Middle frontal gyrus (tissue), 1 donor: ENCODE measurements around the gene PEAR1.

Source experiments
- DNase-seq: peaks from one replicate; pipeline ENCODE4 v3.0.0-alpha.2; 2015; ENCODE audit warnings: low spot score; ENCODE audit errors: extremely low spot score

PEAR1 gene

DNA sequence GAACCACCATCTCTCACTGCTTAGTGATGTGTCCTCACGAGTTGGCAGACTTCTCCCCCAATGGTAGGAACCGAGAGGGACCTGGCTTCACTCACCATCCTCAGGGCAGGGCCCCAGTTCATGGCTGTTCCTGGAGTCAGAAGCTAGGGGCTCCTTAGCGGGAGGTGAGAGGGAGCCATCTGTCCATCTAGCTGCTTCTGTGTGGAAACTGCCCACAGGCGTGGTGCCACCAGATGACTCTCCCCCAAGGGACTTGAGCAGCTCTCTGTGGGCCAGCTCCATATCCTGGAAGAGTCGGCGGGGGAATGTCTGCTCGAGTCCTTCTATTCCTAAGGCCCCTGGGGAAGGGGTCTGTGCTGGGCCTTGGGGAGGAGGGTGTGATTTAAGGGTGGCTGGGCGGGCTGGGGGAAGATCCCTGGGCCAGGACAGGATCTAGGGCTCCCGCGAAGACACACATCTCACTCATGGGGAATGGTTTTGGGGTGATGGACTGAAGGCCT, 43.3 kb downstream of the PEAR1 start:
- DNase-seq = no peak

DNA sequence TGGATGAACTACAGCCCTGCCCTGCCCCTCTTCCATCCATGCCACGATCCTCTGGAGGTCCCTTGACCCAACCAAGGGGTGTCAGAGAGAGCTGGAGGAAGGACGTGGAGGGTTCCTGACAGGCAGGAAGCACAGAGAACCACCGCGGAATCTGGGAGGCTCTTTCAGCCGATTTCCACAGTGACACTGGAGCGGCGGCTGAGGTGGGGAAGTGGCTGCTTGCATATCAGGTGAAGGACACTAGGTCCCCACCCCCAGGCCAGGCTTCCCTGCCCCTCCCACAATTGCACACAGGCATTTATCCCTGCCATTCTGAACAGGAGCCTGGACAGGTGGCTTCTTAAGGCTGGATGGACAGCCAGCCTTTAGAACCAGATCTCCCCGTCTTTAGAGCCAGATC, 44.4 kb downstream of the PEAR1 start:
- DNase-seq = no peak

GRCh38 chr1:156938813-156939212, 45.3 kb downstream of the PEAR1 start:
- no peak for DNase-seq

GRCh38 chr1:156939786-156940334, 46.3 kb downstream of the PEAR1 start:
- DNase-seq = no peak

- DNase-seq = no peak
Measured at GRCh38 chr1:156941675-156942074, 48.2 kb downstream of the PEAR1 start.

DNA sequence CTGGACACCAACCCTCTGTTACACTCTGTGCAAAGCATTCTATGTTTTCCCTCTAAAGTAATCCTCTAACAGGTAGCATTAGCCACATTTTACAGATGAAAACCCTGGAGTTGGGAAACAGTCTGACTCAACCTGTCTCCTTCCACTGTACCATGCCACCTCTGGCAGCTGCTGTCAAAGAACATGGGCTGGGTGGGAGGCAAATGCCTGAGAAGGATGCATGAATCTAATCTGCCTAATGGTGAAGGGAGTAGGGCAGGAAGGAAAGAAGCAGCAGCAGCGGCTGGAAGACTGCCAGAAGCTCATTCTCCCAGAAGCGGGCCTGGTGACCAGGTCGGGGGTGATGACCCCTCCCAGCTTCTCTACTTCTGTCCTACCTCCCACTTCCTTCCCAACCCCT, 48.7 kb downstream of the PEAR1 start:
- no peak for DNase-seq

- no peak for DNase-seq
Measured at GRCh38 chr1:156942576-156942975, 49.1 kb downstream of the PEAR1 start.

DNA sequence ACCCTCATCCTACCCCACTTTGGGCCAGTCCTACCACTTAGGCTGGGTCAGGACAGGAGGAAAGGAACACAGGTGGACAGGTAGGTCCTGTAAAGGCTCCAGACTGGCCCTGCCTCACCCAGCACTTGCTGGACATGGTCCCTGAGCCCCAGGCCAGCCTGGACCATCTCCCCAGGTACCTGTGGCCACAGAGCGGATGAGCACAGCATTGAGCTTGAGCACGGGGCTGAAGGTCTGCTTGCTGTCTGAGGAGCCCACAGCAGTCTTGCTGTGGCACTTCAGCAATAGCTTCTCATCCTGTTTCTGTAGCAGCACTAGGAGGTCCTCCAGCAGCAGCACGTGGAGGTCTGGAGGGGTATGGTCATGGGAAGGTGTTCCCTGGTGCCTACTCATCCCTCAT, 50.2 kb downstream of the PEAR1 start:
- DNase-seq = no peak

- no peak for DNase-seq
Measured at GRCh38 chr1:156944268-156944667, 50.8 kb downstream of the PEAR1 start.

GRCh38 chr1:156944848-156945247, 51.3 kb downstream of the PEAR1 start:
- no peak for DNase-seq

DNA sequence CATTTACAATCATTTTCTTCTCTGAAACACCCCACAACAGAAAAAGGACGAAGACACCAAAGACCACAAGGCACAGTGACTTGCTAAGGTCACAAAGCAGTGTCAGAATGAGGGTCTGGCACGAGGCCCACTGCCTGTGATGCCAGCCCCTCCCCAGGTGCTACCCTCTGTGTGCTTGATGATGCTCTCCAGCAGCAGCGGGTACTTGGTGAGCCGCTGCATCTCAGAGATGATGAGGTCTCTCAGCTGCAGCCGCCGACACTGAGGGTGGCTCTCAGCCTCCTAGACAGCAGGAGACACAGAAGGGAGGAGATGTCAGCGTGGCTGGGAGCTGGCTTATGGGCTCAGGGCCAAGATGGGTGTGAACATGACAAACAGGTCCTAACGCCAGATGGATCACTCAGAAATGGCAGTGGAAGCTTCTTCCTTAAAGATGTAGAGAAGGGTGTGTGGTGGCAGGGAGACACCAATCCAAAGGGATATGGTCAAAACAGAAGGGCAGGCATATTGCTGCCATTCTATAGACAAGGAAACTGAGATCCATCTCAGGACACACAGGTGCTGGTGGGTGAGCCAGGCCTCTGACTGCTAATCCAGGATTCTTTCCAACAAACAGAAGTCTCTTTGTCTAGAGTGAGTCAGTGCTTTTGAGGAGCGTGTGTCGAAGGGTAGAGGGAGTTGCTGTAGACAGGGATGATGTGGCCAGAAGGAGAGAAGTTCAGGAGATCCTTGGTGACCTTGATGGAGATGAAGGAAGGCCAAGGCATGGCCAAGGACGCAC, 52.6 kb downstream of the PEAR1 start:
- no peak for DNase-seq

DNA sequence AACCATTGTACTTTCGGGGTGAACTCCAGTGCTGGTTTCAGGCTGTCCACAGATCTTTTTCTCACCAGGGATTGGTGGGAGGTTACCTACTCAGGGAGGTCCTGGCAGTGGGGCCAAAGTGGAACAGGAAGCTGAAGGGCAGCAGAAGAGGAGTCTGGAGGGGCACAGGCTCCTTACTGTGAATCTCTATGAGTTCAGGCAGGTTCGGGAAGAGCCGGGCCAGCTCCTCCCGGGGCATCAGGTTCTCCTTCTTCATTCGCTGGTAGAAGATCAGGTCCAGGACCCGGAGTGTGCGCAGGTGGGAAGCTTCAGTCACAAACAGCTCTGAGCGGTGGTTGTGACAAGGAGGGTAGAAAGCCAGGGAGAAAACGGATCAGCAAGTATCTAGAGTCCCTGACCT, 53.6 kb downstream of the PEAR1 start:
- DNase-seq = no peak

GRCh38 chr1:156947818-156948525, 54.5 kb downstream of the PEAR1 start:
- DNase-seq = no peak

- no peak for DNase-seq
Measured at GRCh38 chr1:156948708-156949107, 55.2 kb downstream of the PEAR1 start.

DNA sequence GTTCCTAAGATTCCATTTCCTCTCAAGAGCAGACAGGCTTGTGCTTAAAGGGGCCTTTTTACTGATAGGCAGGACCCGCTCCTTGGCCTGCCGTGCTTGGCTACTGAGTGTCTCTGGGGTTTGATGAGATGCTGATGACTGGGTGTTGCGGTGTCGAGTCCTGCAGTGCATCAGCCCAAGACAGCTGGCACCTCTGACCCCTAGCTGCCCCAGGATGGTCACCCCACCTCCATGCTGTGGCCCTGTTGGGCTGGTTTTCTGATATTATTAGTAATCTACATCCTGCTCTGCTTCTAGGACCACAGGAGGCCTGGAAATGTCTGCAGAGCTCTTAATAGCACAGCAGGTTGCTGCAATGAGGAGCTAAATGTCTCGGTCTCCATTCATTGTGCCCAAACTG, 55.6 kb downstream of the PEAR1 start:
- no peak for DNase-seq

- DNase-seq = no peak
Measured at GRCh38 chr1:156951371-156951770, 57.9 kb downstream of the PEAR1 start.

- no peak for DNase-seq
Measured at GRCh38 chr1:156953571-156953970, 60.1 kb downstream of the PEAR1 start.

- DNase-seq = no peak
Measured at GRCh38 chr1:156956333-156956732, 62.8 kb downstream of the PEAR1 start.

DNA sequence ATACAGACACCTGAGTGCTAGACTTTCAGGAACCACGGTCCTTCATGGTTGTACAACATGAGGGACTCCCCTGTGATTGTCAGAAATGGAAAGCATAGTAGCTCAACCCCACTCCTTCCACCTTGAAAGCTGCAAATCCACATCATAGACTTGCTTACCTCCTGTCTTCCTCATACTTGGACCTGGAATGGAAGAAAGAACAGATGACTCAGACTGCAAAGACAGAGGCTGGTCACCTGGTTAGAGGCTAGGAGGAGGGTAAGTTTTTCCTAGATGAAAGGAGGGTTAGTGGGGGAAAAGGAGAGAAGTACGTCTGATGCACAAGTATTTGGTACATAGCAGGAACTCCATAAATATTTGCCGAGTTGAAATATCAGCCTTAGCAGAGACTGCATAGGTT, 64.1 kb downstream of the PEAR1 start:
- no peak for DNase-seq

GRCh38 chr1:156958247-156958714, 64.8 kb downstream of the PEAR1 start:
- no peak for DNase-seq

DNA sequence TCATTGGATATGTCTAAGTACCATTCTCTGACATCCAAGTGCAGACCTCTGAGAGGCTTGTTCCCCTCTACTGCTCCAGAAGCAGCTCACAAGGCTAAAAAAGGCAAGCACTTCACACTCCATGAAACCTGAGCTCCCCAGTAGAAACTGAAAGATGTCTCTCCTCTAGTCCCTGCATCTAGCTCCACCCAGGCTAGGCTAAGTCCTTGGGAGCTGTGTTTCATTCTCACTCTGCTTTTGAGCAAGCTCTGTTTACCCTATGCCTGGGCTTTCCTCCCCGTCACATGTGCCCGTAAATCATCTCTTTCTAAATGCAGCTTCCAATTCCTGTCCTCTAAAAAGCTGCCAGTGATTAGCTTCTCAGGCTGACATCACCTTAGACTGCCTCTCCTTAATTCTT, 65.9 kb downstream of the PEAR1 start:
- no peak for DNase-seq

- no peak for DNase-seq
Measured at GRCh38 chr1:156959925-156960324, 66.4 kb downstream of the PEAR1 start.
